Measurements from ENCODE around the gene F8.

Gene F8

DNA sequence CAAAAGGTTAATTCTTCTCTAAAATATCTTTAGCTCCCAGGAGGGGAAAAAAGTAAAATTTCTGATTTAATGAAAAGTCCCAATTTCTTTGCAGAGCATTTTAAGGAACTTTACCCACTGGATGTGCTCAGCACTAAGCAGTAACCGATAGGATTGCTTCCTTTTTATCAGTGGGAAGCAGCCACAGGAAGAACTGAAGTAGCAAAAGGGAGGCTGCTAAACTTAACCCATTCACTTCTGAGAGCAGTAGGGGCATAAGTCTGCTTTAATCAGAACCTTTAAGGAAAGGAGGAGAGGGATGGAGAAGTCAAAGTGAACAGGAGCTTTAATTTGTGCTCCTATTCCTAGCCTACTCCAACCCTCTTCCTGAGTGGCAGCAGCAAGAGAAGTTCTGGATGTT, at the start of gene F8:
Gene F8, minus strand, starts transcription at position 139 of the 400 bp plus-strand sequence. CDS start 171 bp downstream, outside the sequence.
- no peak for DNase-seq

DNA sequence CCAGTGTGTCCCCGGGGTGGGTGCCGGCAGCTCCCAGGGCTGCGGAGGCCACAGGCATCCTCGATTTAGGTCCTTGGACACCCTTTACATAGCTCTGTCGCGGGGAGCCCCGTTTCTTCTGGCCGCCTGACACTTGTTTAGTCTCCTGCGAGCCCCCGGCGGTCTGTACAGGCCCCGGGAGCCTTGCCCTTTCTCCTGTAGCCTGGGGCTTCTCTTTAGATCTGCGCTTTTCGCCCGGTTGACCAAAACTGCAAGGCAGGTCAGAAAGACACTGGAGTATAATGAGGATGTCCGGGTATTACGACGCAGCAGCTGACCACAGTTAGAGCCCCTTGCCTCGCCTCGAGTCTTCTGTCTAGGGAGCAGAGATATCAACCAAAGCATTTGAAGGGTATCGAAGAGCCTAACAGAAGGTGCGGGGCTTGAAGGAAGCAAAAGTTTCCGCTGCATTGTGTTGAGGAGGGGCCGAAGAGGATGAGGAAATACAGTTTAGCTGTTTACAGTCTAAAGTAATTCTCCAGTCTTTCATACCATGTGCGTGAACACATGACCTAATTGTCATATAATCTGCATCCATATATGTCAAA, 49.3 kb upstream of the F8 start:
- DNase-seq = no peak

DNA sequence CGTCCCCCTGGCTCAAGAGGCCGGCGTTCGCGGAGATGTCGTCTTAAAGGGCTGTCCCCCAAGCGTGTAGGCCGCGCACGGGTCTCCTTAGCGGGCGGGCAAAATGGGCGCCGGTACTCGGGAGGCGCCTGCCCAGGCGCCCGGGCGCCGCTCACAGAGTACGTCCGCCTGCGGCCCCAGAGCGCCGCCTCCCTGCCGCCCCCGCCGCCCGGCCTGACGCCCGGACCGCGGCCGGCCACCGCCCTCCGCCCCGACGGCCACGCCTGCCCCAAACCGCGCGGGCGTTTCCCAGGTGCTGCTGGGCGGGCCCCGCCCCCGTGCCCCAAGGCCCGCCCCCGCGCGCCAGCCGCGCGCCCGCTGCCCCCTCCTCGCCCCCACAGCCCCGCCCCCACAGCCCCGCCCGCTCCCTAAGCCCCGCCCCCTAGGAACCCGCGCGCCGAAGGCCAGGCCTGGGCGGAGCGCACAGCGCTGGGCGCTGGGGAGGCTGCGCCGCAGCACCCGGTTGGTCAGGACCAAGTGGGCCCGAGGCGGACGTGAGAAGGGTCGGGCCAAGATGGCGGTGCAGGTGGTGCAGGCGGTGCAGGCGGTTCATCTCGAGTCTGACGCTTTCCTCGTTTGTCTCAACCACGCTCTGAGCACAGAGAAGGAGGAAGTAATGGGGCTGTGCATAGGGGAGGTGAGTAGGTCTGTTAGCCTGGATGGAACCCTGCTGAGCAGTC, 48.6 kb upstream of the F8 start, which contains the start of the genes BRCC3, CMC4 and MTCP1:
Gene BRCC3, plus strand, starts transcription at position 534 of the 719 bp plus-strand sequence. Its CDS starts 20 bp downstream, at position 554.
Gene CMC4, minus strand, starts transcription at position 162 of the 719 bp plus-strand sequence. CDS start 7,113 bp downstream, outside the sequence.
Gene MTCP1, minus strand, starts transcription at position 162 of the 719 bp plus-strand sequence. CDS start 5,126 bp downstream, outside the sequence.
- DNase-seq = peak; percentile 95

DNA sequence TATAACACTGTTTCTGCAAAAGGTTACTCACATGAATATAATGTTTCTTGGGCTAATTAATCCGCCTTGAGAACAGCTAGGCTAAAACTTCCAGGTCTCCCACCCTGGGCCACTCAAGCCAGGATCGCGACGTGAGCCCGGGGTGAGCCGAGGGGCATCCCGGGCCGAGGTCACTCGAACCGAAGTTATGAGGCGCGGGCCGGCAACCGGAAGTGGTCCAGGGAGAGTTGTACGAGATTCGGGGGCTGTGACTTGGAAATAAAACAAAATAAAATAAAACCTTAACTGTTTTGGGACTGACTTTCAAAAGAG, 48.1 kb upstream of the F8 start:
- DNase-seq = no peak

DNA sequence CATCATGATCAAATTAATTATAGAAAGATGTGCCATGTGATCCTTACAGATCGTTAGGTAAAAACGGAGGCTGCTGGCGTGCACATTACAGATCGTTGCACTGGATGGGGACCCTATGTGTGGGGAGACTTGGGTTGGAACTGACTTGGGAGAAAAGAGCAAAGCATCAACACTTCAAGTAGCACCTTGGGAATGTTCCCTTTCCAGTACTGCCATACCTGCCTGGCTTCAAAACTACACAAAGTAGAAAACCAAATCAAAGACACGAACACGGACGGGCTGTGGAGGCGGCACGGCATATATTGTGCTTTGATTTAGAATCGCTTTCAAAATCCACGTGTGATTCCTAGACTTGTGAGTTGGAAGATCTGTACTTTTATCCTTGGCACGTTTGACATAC, 47.5 kb upstream of the F8 start:
- DNase-seq = no peak

DNA sequence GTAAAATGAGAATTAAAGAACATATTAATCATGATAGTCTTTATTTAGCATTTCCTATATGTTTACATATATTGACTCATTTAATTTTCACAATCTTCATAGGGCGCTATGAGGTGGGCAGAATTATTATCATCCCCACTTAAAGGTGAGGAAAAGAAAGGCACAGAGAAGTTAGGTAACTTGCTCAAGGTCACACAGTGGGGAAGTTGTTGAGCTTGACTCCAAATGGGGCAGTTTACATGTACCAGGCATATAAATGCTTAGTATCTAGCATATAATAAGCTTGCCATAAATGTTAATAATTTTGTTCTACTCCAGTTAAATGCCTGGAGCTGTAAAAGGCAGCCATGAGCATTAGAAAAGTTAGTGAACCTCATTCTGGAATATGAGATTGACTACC, 46.9 kb upstream of the F8 start:
- DNase-seq = no peak

DNA sequence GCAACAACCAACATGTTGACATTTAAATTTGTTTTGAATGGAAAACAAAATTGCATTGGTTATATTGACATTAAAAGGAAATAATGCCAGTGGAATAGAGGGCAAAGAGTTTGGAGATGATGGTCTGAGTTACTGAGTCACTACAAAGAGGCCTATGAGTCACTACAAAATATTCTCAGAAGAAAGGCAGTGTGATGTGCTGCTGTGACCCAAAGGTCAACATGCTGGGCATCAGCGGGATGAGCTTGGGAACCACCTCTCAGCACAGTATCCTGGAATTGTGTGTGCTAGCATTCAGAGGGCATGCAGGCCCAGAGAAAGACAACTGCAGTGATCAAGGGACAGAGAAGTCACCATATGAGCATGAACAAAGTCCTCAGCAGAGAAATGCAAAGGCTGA, 45.6 kb upstream of the F8 start:
- no peak for DNase-seq

DNA sequence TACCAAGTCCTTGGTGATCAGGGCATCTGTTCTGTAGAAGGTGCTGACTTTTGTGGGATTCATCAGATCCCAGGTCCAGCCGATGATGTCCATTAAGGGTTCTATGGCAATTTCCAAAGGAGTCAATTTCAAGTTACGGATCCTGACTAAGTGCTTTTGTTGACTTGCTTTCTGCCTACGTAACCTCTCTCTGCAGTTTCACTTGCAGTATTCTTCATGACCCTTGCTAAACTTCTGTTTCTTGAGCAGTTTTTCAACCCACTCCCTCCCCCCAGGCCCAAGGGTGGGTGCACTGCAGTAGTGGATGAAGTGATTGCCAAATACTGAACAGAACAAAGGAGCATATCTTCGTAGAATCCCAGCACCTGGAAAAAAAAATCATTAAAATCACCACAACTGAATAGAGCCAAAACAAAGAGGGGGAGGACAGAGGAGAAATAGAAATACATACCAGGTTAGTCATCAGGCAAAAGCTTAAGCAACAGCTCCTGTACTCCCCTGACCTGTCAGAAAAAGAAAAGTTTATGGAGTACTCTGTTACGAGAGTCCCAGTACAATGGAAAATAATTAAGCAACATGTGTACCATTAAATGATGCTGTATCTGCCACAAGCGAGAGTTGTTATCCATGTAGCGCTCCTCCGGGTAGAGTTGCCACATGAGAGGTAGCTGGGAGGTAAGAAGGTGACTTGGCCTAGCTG, 42.7 kb upstream of the F8 start:
- DNase-seq = no peak

DNA sequence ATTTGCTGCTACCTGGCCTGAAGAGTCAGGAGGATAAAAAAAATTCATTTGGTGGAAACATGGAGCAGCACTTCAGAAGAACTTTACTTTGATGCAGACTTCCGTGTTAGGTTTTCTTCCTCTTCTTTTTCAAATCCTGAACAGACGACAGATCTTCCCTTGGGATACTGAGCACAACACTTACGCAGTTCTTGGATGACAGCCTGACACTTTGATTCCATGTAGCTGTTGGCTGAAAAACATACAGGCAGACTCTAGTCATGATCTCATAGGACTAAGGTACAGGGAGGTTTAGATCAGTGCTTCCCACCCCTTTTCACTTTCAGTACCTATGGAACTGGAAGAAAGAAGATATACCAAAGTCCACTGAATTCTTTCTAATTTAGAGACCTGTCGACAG, 39.2 kb upstream of the F8 start:
- no peak for DNase-seq

DNA sequence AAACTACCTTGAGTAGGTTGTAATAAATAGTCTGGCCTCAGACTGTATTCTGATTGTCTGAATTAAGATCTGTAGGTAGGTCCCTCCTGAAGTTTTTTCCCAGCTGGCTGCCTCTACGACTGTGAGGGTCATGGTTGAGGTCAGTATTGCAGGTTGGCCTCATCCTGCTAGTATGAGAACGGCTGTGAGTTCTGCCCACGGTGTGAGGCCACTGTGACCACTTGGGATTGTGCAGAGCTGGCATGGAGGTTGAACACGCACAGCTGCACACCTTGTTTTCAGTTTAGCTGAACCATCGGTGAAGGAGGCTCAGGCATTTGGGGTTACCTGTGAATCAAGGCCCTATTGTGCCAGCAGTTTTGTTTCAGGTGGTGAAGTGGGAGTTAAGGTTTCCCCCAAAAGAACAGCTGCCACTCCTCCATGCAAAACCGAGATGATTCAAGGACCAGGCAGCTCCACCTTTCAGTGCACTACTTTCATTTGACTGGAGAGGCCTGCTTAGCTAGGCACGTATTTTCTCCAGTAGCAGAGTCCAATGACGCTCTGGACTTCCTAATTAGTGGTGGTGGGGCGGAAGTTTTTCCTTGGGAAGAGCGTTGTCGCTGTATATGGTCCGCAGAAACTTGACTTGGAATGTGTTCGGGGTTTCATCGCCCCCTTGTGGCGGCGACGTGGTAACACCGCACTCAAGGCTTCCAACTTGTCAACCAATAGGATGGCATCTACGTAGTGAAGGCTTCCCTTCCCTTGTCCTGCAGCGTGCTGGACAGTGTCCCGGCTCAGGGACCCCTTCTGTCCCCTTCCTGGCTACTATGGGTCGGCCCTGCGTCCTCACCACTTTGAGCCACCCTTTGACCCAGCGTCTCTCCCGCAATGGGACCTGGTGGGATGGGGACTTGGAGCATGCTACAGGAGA, 34.6 kb upstream of the F8 start:
- peak; percentile 50 for DNase-seq

DNA sequence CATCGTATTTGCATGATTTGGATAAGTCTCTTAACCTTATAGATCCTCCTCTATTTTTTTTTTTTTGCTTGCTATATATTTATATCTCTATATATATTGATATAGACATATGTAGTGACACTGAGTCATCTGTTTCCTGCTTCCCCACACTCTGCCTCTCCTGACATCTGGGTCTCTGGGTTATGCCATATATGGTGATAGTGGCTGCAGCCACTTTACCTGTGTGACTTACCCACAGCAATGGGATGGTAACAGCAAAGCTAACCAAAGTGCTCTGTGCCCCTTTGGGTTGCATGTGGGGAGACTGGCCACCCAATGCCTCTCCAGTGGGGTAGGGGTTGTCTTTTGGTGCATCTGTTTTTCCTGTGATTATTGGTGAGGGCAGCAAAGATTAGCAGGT, 33.9 kb upstream of the F8 start:
- no peak for DNase-seq

DNA sequence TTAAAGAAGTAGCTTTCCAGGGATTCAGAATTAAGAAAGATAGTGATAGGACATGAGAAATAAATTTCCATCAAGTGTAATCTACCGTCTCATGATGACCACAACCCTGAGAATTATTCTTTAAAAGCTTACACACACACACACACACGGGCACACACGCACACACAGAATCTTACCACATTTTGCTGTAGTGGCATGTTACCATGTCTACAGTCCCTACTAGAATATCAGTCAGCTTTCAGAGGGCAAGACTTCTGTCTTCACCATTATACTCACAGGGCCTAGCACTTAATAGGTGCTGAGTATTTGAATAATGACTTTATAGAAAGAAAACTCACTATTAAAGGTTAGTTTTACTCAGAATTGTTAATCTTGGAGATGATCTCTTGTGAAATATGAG, 33.0 kb upstream of the F8 start:
- DNase-seq = no peak

DNA sequence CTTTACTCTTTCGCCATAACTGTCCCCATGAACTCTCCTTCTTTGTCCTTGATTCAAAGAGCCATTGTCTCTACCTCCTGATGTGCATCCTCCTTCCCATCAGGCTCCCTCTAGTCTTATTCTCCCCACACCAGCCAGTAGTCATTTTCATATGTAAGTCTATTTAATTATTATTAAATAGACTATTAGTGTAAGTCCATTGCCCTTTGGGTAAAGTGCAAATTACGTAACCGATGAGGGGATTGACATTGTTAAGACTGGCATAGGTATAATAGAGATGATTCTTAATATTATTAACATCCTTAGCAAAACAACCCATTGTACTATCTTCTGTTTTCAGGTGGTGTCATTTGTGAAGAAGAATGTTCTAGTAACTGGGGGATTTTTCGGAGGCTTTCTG, 31.7 kb upstream of the F8 start:
- DNase-seq = no peak

DNA sequence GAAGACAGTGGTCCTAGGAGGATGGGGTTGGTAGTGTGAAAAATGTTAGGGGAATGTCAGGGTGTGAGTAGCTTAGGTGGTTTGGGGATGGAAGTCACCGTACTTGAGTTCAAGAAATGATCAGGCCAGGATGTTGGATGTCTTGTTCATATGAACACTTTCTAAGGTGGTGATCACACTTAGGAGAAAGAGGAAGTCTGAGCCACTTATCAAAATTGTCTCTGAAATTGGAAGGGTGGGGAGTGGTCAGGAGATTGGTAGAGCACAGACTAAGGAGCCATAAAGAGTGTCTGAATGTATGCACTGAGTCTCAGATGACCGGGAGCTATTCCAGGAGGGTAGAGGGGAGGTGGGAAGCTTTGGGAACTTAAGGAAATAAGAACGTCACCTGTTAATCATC, 31.1 kb upstream of the F8 start:
- DNase-seq = no peak

DNA sequence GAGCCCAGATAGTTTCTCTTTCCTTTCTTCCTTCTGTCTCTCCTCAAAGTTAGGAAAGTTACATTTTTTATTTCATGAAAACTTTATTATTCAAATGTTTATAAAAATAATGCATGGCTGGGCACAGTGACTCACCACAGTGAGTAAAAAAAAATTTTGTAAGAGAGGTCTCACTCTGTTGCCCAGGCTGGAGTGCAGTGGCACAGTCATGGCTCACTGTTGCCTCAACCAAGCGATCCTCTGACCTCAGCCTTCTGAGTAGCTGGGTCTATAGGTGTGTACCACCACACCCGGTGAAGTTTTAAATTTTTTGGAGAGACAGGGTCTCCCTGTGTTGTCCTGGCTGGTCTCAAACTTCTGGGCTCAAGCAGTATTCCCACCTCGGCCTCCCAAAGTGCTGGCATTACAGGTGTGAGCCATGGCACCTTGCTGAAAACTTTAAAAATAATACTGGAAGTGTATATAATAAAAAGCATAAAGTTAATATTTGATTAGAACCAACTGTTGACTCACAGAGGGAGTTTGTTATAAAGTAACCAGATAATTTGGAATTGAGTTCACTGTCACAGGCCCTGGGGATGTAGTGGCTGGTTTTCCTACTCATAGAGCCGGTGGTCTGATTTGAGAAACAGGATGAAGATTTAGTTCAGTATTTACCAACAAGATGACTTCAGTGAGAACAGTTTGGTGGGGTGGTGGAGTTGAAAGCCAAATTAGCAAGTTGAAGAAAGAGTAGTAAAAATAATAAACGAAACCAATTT, 30.4 kb upstream of the F8 start:
- no peak for DNase-seq

DNA sequence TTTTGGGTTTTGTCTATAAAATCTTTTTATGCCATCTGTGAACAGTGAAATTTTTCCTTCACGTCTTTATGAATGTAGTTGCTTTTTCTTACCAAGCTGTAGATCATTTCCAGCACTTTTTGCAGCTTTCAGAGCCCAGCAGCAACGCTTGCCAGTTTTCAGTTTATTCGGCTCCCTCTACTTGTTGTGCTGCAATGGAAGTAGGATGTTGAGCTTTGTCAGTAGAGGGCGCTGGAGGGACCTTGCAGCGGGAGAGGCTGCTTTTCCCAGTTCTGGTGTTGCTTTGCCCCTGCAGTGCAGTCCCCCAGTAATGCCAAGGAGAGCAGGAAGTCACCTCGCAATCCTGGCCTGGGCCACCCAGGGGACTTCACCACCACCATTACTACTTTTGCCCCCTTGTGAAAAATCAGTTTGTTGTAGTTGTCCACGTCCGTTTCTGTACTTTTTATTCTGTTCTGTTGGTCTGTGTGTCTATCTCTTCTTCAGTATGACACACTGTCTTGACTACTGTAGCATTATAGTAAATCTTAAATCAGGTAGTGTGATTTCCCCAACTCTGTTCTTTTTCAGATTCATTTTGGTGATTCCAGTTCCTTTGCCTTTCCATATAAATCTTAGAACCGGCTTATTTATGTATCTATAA, 26.6 kb upstream of the F8 start:
- peak; percentile 42 for DNase-seq

DNA sequence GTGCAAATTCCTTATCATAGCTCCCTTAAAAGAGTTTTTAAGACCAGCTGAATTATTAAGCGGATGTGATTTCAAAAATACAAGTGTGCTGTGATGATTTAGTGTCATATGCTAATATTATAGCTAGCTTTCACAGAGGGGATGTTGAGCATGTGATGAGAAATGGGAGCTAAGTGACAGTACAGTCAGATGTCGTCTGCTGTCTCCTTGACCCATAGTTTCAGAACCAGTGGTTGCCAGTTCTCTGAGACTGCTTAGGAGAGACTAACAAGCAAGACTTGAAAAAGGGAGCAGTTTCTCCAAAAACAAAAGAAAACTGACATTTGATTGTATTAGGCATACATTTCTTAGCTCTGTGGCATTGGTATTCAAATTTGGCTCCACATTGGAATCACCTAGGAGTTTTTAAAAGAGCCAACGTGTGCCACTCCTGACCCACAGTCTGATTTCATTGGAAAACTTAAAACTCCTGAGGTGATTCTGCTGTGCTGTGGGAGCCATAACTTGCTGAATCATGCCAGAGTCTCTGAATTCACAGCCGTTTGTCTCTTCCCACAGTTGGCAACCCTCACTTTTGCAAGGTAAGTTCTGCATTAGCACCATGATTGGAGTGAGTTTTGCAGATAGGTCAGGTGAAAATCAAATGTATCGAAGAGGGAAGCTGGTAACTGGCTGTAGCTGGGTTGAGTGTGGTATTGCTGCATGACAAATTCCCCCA, 24.4 kb upstream of the F8 start:
- no peak for DNase-seq

DNA sequence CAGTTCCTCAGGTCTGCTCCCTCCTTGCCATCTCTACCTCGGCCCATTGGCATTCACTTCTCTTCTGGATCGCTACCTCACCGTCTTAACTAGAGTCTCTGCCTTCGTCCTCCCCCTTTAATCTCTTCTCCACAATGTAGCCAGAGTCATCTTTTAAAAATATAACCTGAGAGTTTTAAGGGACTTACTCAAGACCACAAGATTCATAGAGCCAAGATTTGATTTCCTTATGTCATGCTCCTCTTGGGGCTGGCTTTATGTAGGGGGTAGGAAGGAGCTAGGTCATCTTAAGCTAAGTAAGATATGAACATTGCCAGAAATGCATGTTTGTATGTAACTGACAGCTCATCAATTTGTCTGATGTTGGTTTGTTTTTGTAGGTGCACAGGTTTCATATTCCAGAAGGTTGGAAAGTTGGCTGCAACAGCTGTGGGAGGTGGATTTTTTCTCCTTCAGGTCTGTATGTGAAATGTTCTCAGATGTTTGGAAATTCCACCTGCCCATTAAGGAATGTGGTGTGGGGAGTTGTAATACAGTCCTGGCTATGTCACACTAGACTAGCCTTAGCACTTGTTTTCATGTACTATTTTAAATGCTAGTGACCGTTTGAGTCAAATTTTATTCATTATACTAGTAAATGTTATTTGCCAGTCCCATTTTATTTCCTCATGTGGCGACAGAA, 23.7 kb upstream of the F8 start:
- no peak for DNase-seq

DNA sequence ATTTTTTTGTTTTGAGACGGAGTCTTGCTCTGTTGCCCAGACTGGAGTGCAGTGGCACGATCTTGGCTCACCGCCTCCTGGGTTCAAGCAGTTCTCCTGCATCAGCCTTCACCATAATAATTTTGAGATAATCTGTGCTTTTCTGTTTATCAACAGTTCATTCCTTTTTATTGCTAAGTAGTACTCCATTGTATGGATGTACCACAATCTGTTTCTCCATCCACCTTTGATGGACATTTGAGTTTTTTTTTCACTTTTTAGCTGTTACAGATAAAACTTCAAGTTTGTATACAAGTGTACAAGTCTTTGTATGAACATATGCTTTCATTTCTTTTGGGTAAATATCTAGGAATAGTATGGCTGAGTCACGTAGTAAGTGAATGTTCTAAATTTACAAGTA, 13.2 kb upstream of the F8 start:
- DNase-seq = no peak

DNA sequence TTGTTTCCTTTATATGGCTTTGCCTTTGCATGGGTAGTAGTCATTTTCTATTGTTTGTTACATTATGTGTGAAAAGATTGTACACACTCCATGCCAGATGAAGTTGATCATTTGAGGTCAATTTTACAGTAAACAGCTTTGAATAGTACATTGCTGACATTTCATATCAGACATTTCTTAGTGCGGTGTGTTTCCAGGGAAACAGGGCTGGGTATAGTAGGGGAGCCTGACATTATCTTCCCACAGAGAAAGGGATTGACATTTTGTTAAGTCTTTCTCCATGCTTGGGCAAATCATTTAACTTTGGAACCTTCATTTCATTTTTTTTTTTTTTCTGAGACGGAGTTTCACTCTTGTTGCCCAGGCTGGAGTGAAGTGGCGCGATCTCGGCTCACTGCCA, 9.1 kb upstream of the F8 start:
- DNase-seq = no peak
